ENCODE data around the gene MCM9. TPM values are rescaled to one million over a fixed set of nuclear protein-coding genes. Genes with fewer than 3 reads are reported as not detected.

The MCM9 gene
- total RNA-seq, 4 donors from 2014 or later = 11.2 to 18.0 (median 17.4) TPM

DNA sequence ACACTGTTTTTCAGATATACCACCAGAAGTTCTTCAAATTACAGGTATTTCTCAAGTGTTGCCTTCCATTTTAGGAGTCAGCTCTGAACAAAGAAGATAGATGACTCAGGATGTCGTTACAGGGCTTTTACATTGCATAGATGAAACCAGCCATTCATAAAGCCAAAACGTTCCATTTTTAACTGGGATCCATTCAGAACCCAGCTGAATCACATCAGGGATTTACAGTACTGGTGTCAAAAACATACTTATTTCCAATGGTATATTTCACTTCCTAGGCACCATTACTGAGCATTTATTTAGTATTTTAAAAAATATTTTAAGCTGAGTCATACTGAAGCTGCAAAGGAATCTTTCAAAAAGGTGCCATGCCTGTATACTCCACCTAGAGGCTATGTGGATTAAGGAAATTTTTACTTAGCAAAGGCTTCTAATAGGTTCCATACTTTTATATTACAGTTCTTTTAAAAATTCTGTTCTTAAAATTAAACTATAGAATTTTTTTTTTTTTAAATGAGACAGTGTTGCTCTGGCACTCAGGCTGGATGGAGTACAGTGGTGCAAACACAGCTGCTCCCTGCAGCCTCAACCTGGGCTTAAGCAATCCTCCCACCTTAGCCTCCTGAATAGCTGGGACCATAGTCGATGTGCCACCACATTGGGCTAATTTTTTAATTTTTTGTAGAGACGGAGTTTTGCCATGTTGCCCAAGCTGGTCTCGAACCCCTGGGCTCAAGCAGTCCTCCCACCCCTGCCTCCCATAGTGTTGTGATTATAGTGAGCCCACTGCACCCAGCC lies 38.4 kb downstream of the MCM9 start:
- Histone ChIP-seq H3K9me3 (no peaks in the 10 kb centered on the region), H3K27me3 (no peaks in the 10 kb centered on the region), H3K27ac (no peak overlapping the region), H3K4me1 (peaks cover 0 to 52% (median 24%) of the 10 kb centered on the region in 4 donors), H3K4me3 (no peak overlapping the region), H3K36me3 (peaks cover 0 to 12% (median 0%) of the 10 kb centered on the region in 3 donors)
- 64 to 66% methylated on average over 5 of the region's 5 CpGs for WGBS, 2 donors
- no peak for DNase-seq (ENCODE audit: low spot score in 2 of 2)
- TF ChIP-seq EP300 (IDR thresholded peaks at IDR 0.05) = no peak
- peak in 1 of 5 experiments; percentile 20 for TF ChIP-seq CTCF (IDR thresholded peaks at IDR 0.05)

GRCh38 chr6:118895859-118896258 lies 39.1 kb downstream of the MCM9 start:
- Histone ChIP-seq H3K9me3 (no peaks in the 10 kb centered on the region), H3K27ac (peak overlapping the region in 1 of 4 donors; percentile 93), H3K36me3 (peaks cover 0 to 8% (median 0%) of the 10 kb centered on the region in 3 donors), H3K27me3 (no peaks in the 10 kb centered on the region), H3K4me3 (no peak overlapping the region), H3K4me1 (peaks cover 0 to 57% (median 27%) of the 10 kb centered on the region in 4 donors)
- DNase-seq (ENCODE audit: low spot score in 2 of 2) = no peak
- 38 to 40% methylated on average over 2 of the region's 2 CpGs for WGBS, 2 donors
- TF ChIP-seq POLR2A (IDR thresholded peaks at IDR 0.05) = no peak
- TF ChIP-seq CTCF (IDR thresholded peaks at IDR 0.05) = no peak
- TF ChIP-seq EP300 (IDR thresholded peaks at IDR 0.05) = no peak

DNA sequence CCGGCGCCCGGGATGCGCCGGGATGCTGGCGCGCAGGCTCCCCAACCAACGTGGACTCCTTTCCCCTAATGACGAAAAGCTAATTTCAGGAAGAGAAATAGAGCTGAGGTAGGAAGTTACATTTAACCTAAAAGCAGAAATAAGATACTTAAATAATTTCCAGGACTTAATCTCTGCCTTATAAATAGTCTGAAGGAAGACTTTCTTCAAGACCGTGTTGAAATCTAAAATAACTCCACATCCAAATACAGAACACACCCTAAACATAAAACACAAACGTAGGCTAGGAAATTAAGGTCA lies 39.7 kb downstream of the MCM9 start:
- H3K4me3 ChIP-seq = peak overlapping the region; percentile 67 to 96 (median 82)
- peak overlapping the region; percentile 84 to 94 (median 94) for H3K27ac ChIP-seq
- DNase-seq (ENCODE audit: low spot score in 2 of 2) = no peak
- TF ChIP-seq CTCF (IDR thresholded peaks at IDR 0.05) (no peak), EP300 (IDR thresholded peaks at IDR 0.05) (no peak), POLR2A (IDR thresholded peaks at IDR 0.05) (no peak)
- H3K4me1 ChIP-seq = peaks cover 0 to 55% (median 26%) of the 10 kb centered on the region in 4 donors
- no peaks in the 10 kb centered on the region for H3K9me3 ChIP-seq
- H3K36me3 ChIP-seq = peaks cover 0 to 8% (median 0%) of the 10 kb centered on the region in 3 donors
- no peaks in the 10 kb centered on the region for H3K27me3 ChIP-seq
- 0 to 1% methylated on average over 11 of the region's 11 CpGs for WGBS, 2 donors

DNA sequence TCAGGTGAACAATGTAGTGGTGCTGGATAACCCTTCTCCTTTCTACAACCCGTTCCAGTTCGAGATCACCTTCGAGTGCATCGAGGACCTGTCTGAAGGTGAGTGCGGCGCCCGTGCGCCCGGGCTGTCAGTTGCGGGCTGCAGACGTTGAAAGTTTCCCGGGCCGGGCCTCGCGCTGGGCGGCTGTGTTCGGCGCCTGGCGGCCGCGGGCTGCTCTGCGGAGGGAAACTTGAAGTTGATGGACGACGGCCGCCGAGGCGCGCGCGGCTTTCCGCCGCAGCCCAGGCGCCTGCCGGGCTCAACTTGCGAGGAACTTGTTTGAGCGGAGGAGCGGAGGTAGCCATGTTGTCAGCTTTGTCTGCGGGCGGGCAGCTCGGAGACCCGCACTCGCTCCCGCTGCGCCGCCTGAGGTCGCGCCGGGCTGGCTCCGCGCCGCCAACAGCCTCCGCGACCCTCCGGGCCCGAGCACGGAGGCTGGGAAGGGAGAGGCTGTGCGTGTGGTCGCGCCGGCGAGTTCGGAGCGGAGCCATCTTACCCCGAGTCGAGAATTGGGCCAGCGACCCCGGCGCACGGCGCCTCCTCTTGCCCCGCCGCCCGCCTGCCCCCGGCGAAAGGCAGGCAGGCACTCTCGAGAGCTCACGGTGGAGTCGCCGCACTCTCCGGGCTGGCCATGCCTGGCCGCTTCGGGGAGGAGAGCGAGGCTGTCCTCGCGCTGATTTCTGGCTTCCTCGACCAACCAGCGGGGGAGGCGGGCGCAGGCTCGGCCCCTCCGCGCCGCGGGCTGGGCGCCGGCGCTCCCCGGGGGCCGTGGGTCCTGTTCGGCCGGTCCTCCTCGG lies 40.3 kb downstream of the MCM9 start:
- H3K27ac ChIP-seq = peak overlapping the region; percentile 84 to 94 (median 94)
- peak overlapping the region; percentile 67 to 96 (median 82) for H3K4me3 ChIP-seq
- no peaks in the 10 kb centered on the region for H3K9me3 ChIP-seq
- WGBS, 2 donors = 0% methylated on average over 56 to 66 of the region's 102 CpGs
- DNase-seq (ENCODE audit: low spot score in 2 of 2) = peak; percentile 21 to 26
- peaks cover 0 to 6% (median 0%) of the 10 kb centered on the region in 3 donors for H3K36me3 ChIP-seq
- no peaks in the 10 kb centered on the region for H3K27me3 ChIP-seq
- TF ChIP-seq POLR2A (IDR thresholded peaks at IDR 0.05) (peak in 1 of 2 donors; percentile 15), CTCF (IDR thresholded peaks at IDR 0.05) (no peak), EP300 (IDR thresholded peaks at IDR 0.05) (peak in 1 of 2 donors; percentile 38)
- peaks cover 0 to 50% (median 24%) of the 10 kb centered on the region in 4 donors for H3K4me1 ChIP-seq
